RWPE2 (cell line): Measurements from ENCODE around the gene LY6G6F.

Experiments
- ATAC-seq: fragments of 200-7000 bp; cut with Tn5 transposase; 3 replicates; pipeline ENCODE4 v1.9.1; 2021; ENCODE audit warnings: low read depth
- DNase-seq: peaks from one replicate; pipeline ENCODE4 v3.0.0-alpha.2; 2020; ENCODE audit warnings: low spot score
- H3K27ac ChIP-seq: fragments of 450-650 bp; 2 replicates; pipeline ENCODE4 v1.5.1; 2017; ENCODE audit warnings: mild to moderate bottlenecking; ENCODE audit not compliant: poor library complexity, severe bottlenecking
- H3K27me3 ChIP-seq: fragments of 250-450 bp; sonication (Bioruptor Pico); 2 replicates; pipeline ENCODE4 v1.5.1; 2021; ENCODE audit warnings: mild to moderate bottlenecking, moderate library complexity; ENCODE audit not compliant: insufficient read depth, poor library complexity, severe bottlenecking
- H3K36me3 ChIP-seq: fragments of 250-450 bp; sonication (Bioruptor Pico); 2 replicates; pipeline ENCODE4 v1.5.1; 2020; ENCODE audit warnings: low read depth, mild to moderate bottlenecking, moderate library complexity
- H3K4me1 ChIP-seq: fragments of 250-450 bp; sonication (Bioruptor Pico); 2 replicates; pipeline ENCODE4 v1.5.1; 2021; ENCODE audit warnings: mild to moderate bottlenecking, moderate library complexity; ENCODE audit not compliant: insufficient read depth, poor library complexity, severe bottlenecking
- H3K4me3 ChIP-seq: fragments of 250-450 bp; sonication (Bioruptor Pico); 2 replicates; pipeline ENCODE4 v1.5.1; 2021; ENCODE audit warnings: mild to moderate bottlenecking, moderate library complexity; ENCODE audit not compliant: severe bottlenecking
- H3K9me3 ChIP-seq: fragments of 250-450 bp; sonication (Bioruptor Pico); 2 replicates; pipeline ENCODE4 v1.5.1; 2021; ENCODE audit warnings: mild to moderate bottlenecking, moderate library complexity; ENCODE audit not compliant: severe bottlenecking
- CTCF ChIP-seq: fragments of 450-650 bp; IDR thresholded peaks from one replicate; pipeline ENCODE4 v1.5.1; 2017; ENCODE audit warnings: mild to moderate bottlenecking, moderate library complexity; ENCODE audit not compliant: poor library complexity, severe bottlenecking

The LY6G6F gene

GRCh38 chr6:31749301-31750036 lies 42.8 kb downstream of the LY6G6F start:
- H3K27me3 ChIP-seq, result no peaks in the 10 kb centered on the region
- H3K4me1 ChIP-seq, result no peaks in the 10 kb centered on the region
- no peak for TF ChIP-seq CTCF
- H3K27ac ChIP-seq, result no peak overlapping the region
- peaks cover 27% of the 10 kb centered on the region for H3K36me3 ChIP-seq
- no peak overlapping the region for H3K4me3 ChIP-seq
- no peaks in the 10 kb centered on the region for H3K9me3 ChIP-seq
- ATAC-seq (no peak), DNase-seq (no peak)

GRCh38 chr6:31750411-31751022 lies 43.9 kb downstream of the LY6G6F start:
- Histone ChIP-seq H3K27me3 (no peaks in the 10 kb centered on the region), H3K36me3 (peaks cover 23% of the 10 kb centered on the region), H3K9me3 (no peaks in the 10 kb centered on the region), H3K27ac (no peak overlapping the region), H3K4me3 (no peak overlapping the region), H3K4me1 (no peaks in the 10 kb centered on the region)
- DNase-seq (no peak), ATAC-seq (no peak)
- no peak for TF ChIP-seq CTCF

DNA sequence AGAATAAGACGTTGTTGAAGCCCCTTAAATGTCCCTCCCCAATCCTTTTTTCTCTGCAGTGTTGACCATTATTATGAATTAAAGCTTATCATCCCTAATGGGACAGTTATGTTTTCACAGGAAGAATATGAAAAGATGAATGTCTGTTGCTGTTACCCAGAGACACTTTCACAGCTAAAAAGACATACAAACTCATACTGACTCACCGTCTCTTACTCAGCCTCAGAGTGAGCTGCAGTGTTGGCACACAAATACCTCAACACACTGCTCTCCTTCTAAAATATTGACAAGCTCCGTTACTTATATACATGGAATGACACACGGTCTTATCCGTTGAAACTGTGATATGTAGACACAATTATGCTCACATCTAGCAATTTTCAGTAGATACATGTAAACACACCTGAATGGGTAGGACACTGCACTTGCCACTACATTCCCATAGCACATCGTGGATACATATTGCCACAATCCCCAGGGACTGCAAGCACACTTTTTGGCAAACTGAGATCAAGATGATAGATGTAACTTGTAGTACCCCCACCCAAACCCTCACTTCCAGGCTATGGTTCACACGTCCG lies 46.2 kb downstream of the LY6G6F start:
- Histone ChIP-seq H3K4me3 (no peak overlapping the region), H3K27me3 (no peaks in the 10 kb centered on the region), H3K9me3 (no peaks in the 10 kb centered on the region), H3K36me3 (peaks cover 12% of the 10 kb centered on the region), H3K4me1 (no peaks in the 10 kb centered on the region), H3K27ac (no peak overlapping the region)
- ATAC-seq, result peak; percentile 94
- no peak for TF ChIP-seq CTCF
- no peak for DNase-seq

DNA sequence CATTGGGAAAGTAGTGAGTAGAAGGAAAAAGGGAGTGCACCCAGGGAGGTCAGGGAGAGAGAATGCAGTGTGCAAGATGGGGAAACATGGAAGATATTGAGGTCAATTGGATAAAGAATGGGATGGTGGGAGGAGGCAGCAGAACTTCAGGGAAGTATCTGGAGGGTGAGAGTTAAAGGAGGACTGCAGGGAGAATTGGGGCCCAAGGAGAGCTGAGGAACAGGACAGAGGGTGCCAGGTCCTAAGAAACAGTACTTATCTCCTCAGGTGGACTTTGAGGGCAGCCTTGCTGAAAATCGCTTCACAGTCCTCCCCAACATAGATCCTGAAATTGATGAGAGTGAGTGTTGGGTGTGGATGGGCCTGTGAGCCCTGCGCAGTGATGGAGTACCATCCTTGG lies 51.6 kb downstream of the LY6G6F start:
- peaks cover 2% of the 10 kb centered on the region for H3K4me1 ChIP-seq

More for the DNA sequence above, 51.6 kb downstream of the LY6G6F start:
- TF ChIP-seq CTCF, result no peak
- Histone ChIP-seq H3K27me3 (no peaks in the 10 kb centered on the region), H3K9me3 (no peaks in the 10 kb centered on the region), H3K27ac (no peak overlapping the region), H3K4me3 (no peak overlapping the region), H3K36me3 (peaks cover 28% of the 10 kb centered on the region)
- no peak for ATAC-seq
- no peak for DNase-seq
